ENCODE data around the gene COG7. TPM values are rescaled to one million over a fixed set of nuclear protein-coding genes. Genes with fewer than 3 reads are reported as not detected.

Gene COG7
- total RNA-seq, 2 donors from 2014 or later, result 19.5 to 43.5 TPM

GRCh38 chr16:23414731-23415130 lies 38.3 kb downstream of the COG7 start:
- no peaks in the 10 kb centered on the region for H3K27me3 ChIP-seq
- WGBS, 2 donors, result 90 to 92% methylated on average over 4 to 6 of the region's 6 CpGs
- ATAC-seq (no peak), DNase-seq (no peak)
- no peak overlapping the region for H3K27ac ChIP-seq
- intact Hi-C loops (cut with DNase I), result no loop called here
- H3K4me1 ChIP-seq, result no peaks in the 10 kb centered on the region
- TF ChIP-seq CTCF (IDR thresholded peaks at IDR 0.05) (no peak), POLR2A (IDR thresholded peaks at IDR 0.05) (no peak)
- H3K36me3 ChIP-seq (replicated peaks in 1 of 2; ENCODE audit: insufficient read depth in 1 of 2, low read depth in 2 of 2), result peaks cover 0 to 18% of the 10 kb centered on the region in 2 donors
- no peak overlapping the region for H3K4me3 ChIP-seq
- no peaks in the 10 kb centered on the region for H3K9me3 ChIP-seq

- Histone ChIP-seq H3K27me3 (no peaks in the 10 kb centered on the region), H3K9me3 (no peaks in the 10 kb centered on the region), H3K4me3 (no peak overlapping the region), H3K4me1 (peaks cover 8% of the 10 kb centered on the region), H3K36me3 (replicated peaks in 1 of 2; ENCODE audit: insufficient read depth in 1 of 2, low read depth in 2 of 2) (peaks cover 0 to 3% of the 10 kb centered on the region in 2 donors), H3K27ac (no peak overlapping the region)
- intact Hi-C loops (cut with DNase I), result no loop called here
- 84 to 87% methylated on average over 4 of the region's 4 CpGs for WGBS, 2 donors
- ATAC-seq (no peak), DNase-seq (no peak)
- TF ChIP-seq POLR2A (IDR thresholded peaks at IDR 0.05) (no peak), CTCF (IDR thresholded peaks at IDR 0.05) (no peak)
Observed at GRCh38 chr16:23410176-23410575, 42.8 kb downstream of the COG7 start.

- 90 to 94% methylated on average over 2 of the region's 2 CpGs for WGBS, 2 donors
- no peaks in the 10 kb centered on the region for H3K27me3 ChIP-seq
- H3K9me3 ChIP-seq, result no peaks in the 10 kb centered on the region
- no peak overlapping the region for H3K27ac ChIP-seq
- intact Hi-C loops (cut with DNase I), result no loop called here
- H3K36me3 ChIP-seq (replicated peaks in 1 of 2; ENCODE audit: insufficient read depth in 1 of 2, low read depth in 2 of 2), result no peaks in the 10 kb centered on the region
- DNase-seq (no peak), ATAC-seq (no peak)
- no peak overlapping the region for H3K4me3 ChIP-seq
- TF ChIP-seq CTCF (IDR thresholded peaks at IDR 0.05) (no peak), POLR2A (IDR thresholded peaks at IDR 0.05) (no peak)
- H3K4me1 ChIP-seq, result peaks cover 8% of the 10 kb centered on the region
Observed at GRCh38 chr16:23409522-23409921, 43.5 kb downstream of the COG7 start.

GRCh38 chr16:23408823-23409298 lies 44.1 kb downstream of the COG7 start:
- H3K27ac ChIP-seq, result peak overlapping the region in 3 of 4 donors; percentile 22 to 31 (median 24)

More at GRCh38 chr16:23408823-23409298, 44.1 kb downstream of the COG7 start:
- Histone ChIP-seq H3K4me1 (peaks cover 8% of the 10 kb centered on the region), H3K36me3 (replicated peaks in 1 of 2; ENCODE audit: insufficient read depth in 1 of 2, low read depth in 2 of 2) (no peaks in the 10 kb centered on the region), H3K4me3 (no peak overlapping the region), H3K27me3 (no peaks in the 10 kb centered on the region), H3K9me3 (no peaks in the 10 kb centered on the region)
- ATAC-seq, result peak; percentile 98
- peak; percentile 63 to 75 (median 74) for DNase-seq
- TF ChIP-seq POLR2A (IDR thresholded peaks at IDR 0.05) (no peak), CTCF (IDR thresholded peaks at IDR 0.05) (no peak)
- WGBS, 2 donors, result 76 to 81% methylated on average over 6 to 7 of the region's 7 CpGs
- intact Hi-C loops (cut with DNase I), result no loop called here

All from body of pancreas (tissue), 4 donors.